ENCODE measurements around the gene HRAS. TPM values are rescaled to one million over a fixed set of nuclear protein-coding genes. Genes with fewer than 3 reads are reported as not detected.

HRAS gene
- polyA plus RNA-seq, 3 donors, result 34.1 to 76.3 (median 58.1) TPM

GRCh38 chr11:568306-569157, 33.2 kb upstream of the HRAS start:
- WGBS, 3 donors, result 1 to 2% (median 1%) methylated on average over 82 to 123 of the region's 123 CpGs
- H3K27ac ChIP-seq (ENCODE audit: low read depth, low read length), result no peak overlapping the region

- H3K27ac ChIP-seq (ENCODE audit: low read depth, low read length), result no peak overlapping the region
- 26 to 35% (median 28%) methylated on average over 28 to 41 of the region's 41 CpGs for WGBS, 3 donors
Observed at GRCh38 chr11:567629-568292, 32.4 kb upstream of the HRAS start.

- WGBS, 3 donors, result 89 to 93% (median 91%) methylated on average over 18 of the region's 18 CpGs
Observed at GRCh38 chr11:567011-567628, 31.7 kb upstream of the HRAS start.

GRCh38 chr11:565921-566509, 30.6 kb upstream of the HRAS start:
- H3K27ac ChIP-seq (ENCODE audit: low read depth, low read length), result no peak overlapping the region
- 77 to 87% (median 84%) methylated on average over 11 to 12 of the region's 12 CpGs for WGBS, 3 donors

More at GRCh38 chr11:567011-567628, 31.7 kb upstream of the HRAS start:
- H3K27ac ChIP-seq (ENCODE audit: low read depth, low read length), result no peak overlapping the region

- H3K27ac ChIP-seq (ENCODE audit: low read depth, low read length), result no peak overlapping the region
- WGBS, 3 donors, result 84 to 91% (median 87%) methylated on average over 12 of the region's 12 CpGs
Observed at GRCh38 chr11:563812-564578, 28.6 kb upstream of the HRAS start.

- 87 to 90% (median 89%) methylated on average over 18 of the region's 18 CpGs for WGBS, 3 donors
- no peak overlapping the region for H3K27ac ChIP-seq (ENCODE audit: low read depth, low read length)
Observed at GRCh38 chr11:563066-563811, 27.9 kb upstream of the HRAS start.

- H3K27ac ChIP-seq (ENCODE audit: low read depth, low read length), result no peak overlapping the region
- WGBS, 3 donors, result 87 to 94% (median 90%) methylated on average over 29 of the region's 29 CpGs
Observed at GRCh38 chr11:562046-562645, 26.8 kb upstream of the HRAS start.

GRCh38 chr11:561148-562003, 26.0 kb upstream of the HRAS start:
- H3K27ac ChIP-seq (ENCODE audit: low read depth, low read length), result no peak overlapping the region
- WGBS, 3 donors, result 5 to 9% (median 9%) methylated on average over 56 to 67 of the region's 67 CpGs

- 1 to 2% (median 1%) methylated on average over 51 to 95 of the region's 95 CpGs for WGBS, 3 donors
- H3K27ac ChIP-seq (ENCODE audit: low read depth, low read length), result no peak within 1 kb of the TSS
Observed at GRCh38 chr11:560305-561147, 25.1 kb upstream of the HRAS start, which contains the start of the genes LMNTD2 and RASSF7. Gene LMNTD2 (minus strand): TSS chr11:560738. CDS start chr11:560716, 22 bp downstream. Gene RASSF7 (plus strand): TSS chr11:560970. CDS start chr11:561769, 799 bp downstream.

- WGBS, 3 donors, result 48 to 73% (median 73%) methylated on average over 18 of the region's 18 CpGs
- H3K27ac ChIP-seq (ENCODE audit: low read depth, low read length), result no peak overlapping the region
Observed at GRCh38 chr11:559712-560304, 24.4 kb upstream of the HRAS start.

- H3K27ac ChIP-seq (ENCODE audit: low read depth, low read length), result no peak overlapping the region
Observed at GRCh38 chr11:559020-559620, 23.7 kb upstream of the HRAS start.

GRCh38 chr11:558503-558902, 23.1 kb upstream of the HRAS start:
- 89 to 92% (median 90%) methylated on average over 17 to 20 of the region's 20 CpGs for WGBS, 3 donors
- H3K27ac ChIP-seq (ENCODE audit: low read depth, low read length), result no peak overlapping the region

More at GRCh38 chr11:559020-559620, 23.7 kb upstream of the HRAS start:
- WGBS, 3 donors, result 77 to 86% (median 81%) methylated on average over 15 of the region's 15 CpGs

- 79 to 89% (median 81%) methylated on average over 21 to 24 of the region's 24 CpGs for WGBS, 3 donors
- H3K27ac ChIP-seq (ENCODE audit: low read depth, low read length), result no peak overlapping the region
Observed at GRCh38 chr11:557328-558132, 22.2 kb upstream of the HRAS start.
